DLD1 (cell line): ENCODE results near the gene DENND4C.
"Not testable (repeated sequence)": the region's sequence is repeated elsewhere in the genome, so short reads cannot be mapped to it uniquely, and the experiment has no call there.

Experiments
- in situ Hi-C: cut with HindIII; loops from 2 replicates; pipeline ENCODE4 v1.10.0; 2017; ENCODE audit warnings: low sequenced_read_pairs

The DENND4C gene

GRCh38 chr9:19223724-19224123 lies 6.8 kb upstream of the DENND4C start:
- in situ Hi-C loops, result no loop called here

GRCh38 chr9:19224563-19224962 lies 5.9 kb upstream of the DENND4C start:
- in situ Hi-C loops, result no loop called here

GRCh38 chr9:19229595-19230354 lies 718 bp upstream of the DENND4C start:
- in situ Hi-C loops, result no loop called here

GRCh38 chr9:19231126-19231903 lies 822 bp downstream of the DENND4C start:
- in situ Hi-C loops, result no loop called here

GRCh38 chr9:19231904-19232822 lies 1.7 kb downstream of the DENND4C start:
- in situ Hi-C loops, result no loop called here

GRCh38 chr9:19232823-19233194 lies 2.3 kb downstream of the DENND4C start:
- in situ Hi-C loops, result no loop called here

GRCh38 chr9:19233344-19233743 lies 2.9 kb downstream of the DENND4C start:
- in situ Hi-C loops, result no loop called here

- in situ Hi-C loops, result no loop called here
These were observed 9.5 kb downstream of the DENND4C start for GRCh38 chr9:19239955-19240354.

- in situ Hi-C loops, result no loop called here
These were observed 11.2 kb downstream of the DENND4C start for GRCh38 chr9:19241728-19242127.

GRCh38 chr9:19243366-19244033 lies 13.0 kb downstream of the DENND4C start:
- in situ Hi-C loops, result no loop called here

GRCh38 chr9:19246891-19247290 lies 16.4 kb downstream of the DENND4C start:
- in situ Hi-C loops, result no loop called here

- in situ Hi-C loops, result no loop called here
These were observed 16.9 kb downstream of the DENND4C start for GRCh38 chr9:19247420-19247819.

- in situ Hi-C loops, result not testable (repeated sequence)
These were observed 19.9 kb downstream of the DENND4C start for GRCh38 chr9:19250346-19250745.

- in situ Hi-C loops, result not testable (repeated sequence)
These were observed 20.7 kb downstream of the DENND4C start for GRCh38 chr9:19251203-19251602.

- in situ Hi-C loops, result not testable (repeated sequence)
These were observed 21.1 kb downstream of the DENND4C start for GRCh38 chr9:19251622-19252021.

- in situ Hi-C loops, result no loop called here
These were observed 21.8 kb downstream of the DENND4C start for GRCh38 chr9:19252174-19252884.

- in situ Hi-C loops, result no loop called here
These were observed 22.4 kb downstream of the DENND4C start for GRCh38 chr9:19252885-19253219.

GRCh38 chr9:19255112-19255511 lies 24.6 kb downstream of the DENND4C start:
- in situ Hi-C loops, result no loop called here

- in situ Hi-C loops, result no loop called here
These were observed 25.3 kb downstream of the DENND4C start for GRCh38 chr9:19255821-19256220.

- in situ Hi-C loops, result not testable (repeated sequence)
These were observed 29.3 kb downstream of the DENND4C start for GRCh38 chr9:19259665-19260255.
